HG03575 (cell line): Measurements from ENCODE around the gene UNC5C.

Experiments used
- ATAC-seq: cut with Tn5 transposase; IDR thresholded peaks from one replicate; pipeline ENCODE4 v1.9.1; 2021; ENCODE audit not compliant: unreplicated experiment, insufficient number of reproducible peaks, low FRiP score; ENCODE audit errors: extremely low read depth

The UNC5C gene

DNA sequence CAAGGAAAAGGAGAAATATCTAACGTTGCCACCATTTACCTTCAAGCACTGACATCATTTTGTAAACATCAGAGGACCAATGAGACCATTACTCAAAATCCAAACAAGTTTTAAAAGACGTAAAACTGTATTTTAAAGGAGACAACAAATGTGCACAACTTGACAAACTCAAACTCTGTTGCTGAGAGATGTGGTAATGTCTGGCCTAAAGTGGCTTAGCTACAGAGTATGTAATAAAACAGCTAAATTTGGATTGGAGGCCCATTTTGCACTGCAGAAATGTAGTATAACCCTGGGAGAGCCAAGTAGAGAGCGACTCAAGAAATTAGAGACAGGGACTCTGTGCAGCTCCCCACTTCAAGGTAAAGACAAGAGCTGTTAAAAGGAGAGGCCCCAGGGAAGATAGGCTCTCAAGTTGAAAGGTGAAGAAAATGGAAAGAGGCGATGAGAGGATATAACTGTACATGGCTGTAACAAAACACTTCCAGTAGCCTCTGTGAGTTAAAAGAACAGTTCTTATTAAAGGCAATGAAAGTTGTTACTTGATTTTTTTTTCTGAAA is 20.3 kb downstream of the UNC5C start:
- ATAC-seq: no peak

DNA sequence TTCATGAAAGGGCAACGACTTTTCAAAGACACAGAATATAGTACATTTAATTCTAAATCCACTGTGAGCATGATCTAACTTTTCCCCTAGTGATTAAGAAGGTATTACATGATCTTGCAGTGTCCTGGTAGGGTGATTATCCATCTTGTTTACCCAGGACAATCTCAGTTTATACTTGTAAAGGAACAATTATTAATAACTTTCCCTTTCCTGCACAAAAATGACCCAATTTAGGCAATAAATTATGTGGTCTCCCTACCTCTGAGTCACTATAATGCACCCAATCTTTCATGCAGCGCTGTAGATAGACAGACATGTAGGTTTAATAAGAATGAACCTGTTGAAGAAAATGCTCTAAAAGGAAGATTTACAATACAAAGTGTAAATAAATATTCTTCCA is 22.7 kb downstream of the UNC5C start:
- ATAC-seq: no peak

DNA sequence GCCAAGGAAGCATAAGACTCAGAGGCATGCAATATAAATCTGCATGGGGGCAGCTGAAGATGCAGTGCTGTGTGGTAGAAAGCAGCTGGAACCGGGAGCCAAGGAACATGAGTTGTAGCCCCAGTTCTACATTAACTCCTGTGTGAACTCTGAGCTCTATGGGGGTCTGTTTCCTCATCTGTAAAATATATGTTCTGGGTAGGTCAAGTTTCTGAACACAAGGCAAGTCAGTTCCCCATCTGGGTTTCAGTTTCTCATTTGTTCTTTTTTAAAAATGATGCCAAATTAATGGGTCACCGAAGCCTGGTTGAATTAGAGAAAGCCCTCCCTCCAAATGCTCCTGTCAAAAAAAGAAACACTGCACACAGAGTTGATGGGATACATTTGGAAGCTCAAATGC is 24.0 kb downstream of the UNC5C start:
- ATAC-seq: no peak

DNA sequence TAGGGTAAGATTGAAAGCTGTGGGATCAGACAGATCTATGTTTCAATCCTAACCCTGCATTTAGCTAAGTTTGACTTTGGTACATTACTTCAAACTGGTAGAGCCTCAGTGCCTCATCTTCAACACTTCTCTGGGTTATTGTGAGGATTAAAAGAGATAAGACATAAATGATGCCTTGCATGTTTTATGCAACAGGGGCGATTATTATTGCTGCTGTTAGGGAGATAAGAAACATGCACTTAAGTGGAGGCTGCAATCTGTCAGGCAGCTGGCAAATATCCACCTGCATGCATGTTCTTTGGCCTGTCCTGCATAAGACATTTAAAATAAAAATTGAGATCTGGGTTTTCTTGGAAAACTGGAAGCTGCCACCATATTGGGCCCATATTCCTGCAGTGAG is 24.6 kb downstream of the UNC5C start:
- no peak for ATAC-seq

DNA sequence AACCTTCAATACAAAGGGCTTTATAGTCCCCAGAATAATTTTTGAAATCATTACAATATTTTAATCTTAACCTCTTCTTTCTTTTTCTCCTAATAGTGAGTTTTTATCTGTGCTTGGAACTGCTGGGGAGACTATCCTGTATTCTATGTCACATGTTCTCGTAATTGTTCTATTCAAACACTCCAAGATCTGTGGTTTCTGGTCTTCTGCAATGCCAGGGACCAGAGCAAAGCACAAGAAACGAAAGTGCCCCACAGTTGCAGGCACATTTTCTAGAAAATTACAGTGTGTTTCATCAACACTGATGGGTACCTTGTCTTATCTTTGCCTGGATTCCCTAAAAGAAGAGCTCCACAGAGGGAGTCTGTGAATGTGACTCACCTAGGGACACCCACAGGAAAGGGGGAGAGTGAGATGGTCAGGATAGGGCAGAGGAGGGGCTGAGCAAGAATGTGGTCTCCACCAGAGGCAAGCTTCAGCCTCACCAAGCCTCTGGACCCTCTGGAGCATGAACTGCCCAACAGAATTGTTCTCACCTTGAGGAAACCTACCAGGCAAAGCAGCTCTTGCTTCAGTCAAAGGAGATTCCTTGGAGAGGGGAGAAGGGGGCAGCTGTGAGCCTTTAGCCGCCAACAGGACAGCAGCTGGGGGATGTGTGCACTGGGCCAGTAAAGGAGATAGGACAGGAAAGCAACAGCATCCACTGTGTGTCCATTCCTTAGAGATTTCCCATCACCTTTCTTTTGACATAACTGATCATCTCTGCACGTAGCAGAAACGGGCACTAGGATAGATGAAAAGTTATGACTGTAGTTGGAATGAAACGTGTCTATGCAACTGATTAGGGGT is 25.9 kb downstream of the UNC5C start:
- ATAC-seq: no peak

DNA sequence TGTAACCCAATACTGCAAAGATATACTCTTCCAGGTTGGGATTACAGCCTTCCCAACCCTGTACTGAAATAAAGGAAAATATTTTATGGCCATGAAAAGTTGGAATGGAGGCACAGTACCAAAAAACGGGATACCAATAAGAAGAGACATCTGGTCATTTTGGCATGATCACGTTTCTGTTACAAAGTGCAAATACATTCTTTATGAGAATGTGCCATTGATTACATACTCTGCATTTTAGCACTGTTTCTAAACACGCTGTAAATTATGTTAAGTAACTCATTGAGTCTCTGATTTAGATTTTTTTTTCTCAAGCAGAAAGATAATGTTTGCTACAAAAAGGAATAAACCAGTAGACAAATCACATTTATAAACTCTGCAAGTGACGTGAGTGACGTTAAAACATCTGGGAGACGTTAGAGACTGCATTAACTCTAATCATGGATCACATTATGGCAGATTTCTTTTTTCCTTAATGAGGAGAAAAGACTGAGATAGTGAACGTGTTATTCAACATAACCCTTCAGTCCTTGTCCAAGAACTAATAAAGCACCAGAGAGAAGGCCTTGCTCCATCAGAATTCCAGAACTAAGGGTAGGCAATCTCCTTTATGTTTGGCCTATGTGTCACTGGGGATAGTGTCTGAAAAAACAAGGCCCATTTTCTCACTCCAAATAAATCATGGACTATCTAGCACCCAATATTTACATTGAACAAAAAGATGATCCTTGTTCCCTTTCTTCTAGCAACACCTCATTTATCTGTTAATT is 31.0 kb downstream of the UNC5C start:
- no peak for ATAC-seq

DNA sequence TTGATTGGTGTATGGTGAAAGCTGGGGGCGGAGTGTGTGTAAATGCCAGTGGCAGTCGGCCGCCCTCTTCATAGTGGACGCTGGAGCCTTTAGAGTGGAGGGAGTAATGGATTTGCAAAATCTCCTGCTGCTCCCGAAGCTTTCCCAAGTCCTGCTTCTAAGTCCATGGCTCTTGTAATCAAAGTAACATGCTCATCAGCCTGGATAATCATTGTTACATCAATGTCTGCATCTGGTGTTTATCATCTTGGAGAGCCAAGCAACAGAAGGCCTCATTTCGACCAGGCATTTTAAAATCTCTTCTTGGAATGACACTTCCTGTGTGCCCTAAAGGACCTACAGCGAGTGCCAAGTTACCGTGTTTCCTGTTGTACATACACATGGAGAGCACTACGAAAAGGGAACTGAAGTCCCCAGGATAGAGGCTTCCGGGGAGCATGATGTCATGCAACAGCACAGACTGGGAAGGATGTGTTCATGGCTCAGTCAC is 32.2 kb downstream of the UNC5C start:
- no peak for ATAC-seq

DNA sequence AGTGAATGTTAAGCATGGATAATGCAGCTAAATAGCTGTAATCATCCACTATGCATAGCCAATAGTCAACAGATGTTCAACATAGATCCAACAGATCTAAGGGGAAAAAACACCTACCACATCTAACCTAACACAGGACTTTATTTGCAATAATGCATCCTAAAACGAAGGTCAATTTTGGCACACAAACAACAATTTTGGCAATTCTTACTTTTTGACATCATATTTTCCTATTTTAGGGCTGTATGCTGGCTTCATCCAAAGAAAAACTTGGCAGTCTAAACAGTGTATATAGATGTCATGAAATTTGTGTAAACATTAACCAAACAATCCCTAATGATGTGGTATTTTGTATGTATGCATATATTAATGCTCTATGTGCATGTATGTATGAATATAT is 33.2 kb downstream of the UNC5C start:
- ATAC-seq: no peak

DNA sequence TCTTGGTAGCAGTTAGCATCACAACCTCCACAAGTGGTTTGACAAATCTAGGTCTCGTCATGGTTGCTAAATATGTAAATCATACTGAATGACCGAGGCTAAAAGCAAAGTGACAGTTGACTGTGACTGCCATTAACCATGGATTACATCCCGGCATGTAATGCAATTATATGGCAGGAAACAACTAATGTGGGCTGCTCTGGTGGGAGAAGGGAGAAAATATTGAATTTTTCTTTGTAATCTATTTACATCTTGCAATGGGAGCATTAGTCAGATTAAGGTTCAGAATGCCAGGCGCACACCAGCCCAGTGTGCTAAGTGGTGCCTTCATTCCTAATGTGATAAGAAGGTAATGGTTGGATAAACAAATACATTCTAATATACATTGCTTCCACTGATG is 35.8 kb downstream of the UNC5C start:
- ATAC-seq: no peak

DNA sequence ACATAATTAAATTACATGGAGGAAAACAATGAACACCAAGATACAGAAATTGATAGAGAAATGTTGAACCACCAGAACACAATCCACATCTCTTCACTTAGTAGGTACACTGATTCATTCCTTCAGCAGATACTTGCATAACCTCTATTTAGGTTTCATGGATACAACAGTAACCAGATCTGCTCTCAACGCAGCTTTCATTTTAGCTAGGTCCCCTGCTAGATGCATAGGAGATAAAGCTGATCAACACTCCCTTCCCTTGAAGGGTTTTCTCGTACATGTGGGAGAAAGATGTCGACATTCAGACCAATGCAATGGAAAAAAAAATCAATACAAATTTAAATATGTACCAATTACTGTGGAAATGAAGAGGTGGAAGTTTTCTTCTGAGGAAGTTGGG is 37.3 kb downstream of the UNC5C start:
- ATAC-seq: no peak

DNA sequence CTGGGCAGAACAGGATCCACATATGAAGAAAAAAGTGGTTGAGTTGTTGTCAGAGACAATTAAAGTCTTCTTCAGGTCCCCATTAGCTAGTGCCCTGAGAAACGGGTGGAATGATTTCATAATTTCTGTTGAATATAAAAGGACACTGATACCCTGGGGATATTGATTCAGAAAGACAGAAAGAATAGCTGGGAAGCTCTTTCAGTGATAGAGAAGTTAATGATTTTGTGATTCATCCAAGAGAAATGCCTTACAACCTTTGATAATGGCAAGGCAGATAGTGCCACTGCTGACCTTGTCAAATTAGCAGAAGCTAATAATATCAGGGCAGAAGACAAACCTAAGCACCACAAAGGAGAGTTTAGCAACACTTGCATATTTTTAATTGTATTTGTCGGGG is 37.9 kb downstream of the UNC5C start:
- ATAC-seq: no peak

DNA sequence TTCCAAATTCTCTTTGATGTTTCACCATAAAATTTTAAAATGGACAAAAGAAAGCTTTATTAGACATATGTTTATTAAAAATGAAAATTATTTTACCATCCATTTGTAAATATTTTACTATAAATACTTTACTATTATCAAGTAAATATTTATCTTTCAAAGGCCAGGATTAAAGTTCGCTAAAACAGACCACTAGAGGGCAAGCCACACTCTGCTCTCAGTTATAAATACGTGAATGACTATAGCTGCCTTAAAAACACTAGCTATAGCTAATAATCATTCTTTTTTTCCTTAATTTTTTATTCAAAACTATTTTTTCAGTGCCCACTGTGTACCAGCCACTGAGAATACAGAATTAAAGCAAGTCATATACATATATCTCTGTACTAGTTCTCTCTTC is 38.6 kb downstream of the UNC5C start:
- no peak for ATAC-seq

DNA sequence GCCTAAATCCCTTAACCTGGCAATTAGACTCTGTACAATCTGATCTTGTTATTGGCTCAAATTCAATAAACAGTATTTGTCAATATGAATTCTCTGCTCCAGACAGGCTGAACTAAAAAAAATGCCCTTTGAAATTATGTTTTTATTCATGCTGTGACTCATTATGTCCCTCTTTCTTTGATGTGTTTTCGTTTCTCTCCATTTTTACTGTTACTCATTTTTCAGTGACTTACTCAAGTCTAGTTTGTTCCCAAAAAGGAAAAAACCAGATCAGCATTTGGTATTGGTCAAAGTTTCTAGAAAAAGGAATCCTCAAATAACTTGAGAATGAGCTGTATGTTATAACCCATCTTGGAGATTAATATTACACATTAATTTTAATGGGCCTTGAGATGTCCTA is 40.4 kb downstream of the UNC5C start:
- no peak for ATAC-seq

DNA sequence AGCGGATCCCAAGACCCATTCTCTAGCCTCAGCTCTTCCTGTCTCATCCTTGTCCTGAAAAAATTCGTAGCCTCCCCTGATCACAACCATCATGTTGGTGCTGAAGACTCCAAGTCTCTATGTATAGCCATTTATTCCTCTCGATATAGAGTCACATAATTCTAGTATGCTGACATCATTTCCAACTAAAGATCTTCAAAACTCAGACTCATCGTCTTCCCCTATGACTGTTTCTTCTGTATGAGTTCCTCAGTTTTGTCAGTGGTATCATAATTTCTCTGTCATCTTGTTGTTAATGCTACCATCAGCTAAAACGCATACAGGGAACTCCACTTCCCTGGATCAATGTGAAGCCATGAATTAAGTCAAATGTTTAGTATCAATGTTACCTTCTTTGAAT is 41.2 kb downstream of the UNC5C start:
- ATAC-seq: no peak

DNA sequence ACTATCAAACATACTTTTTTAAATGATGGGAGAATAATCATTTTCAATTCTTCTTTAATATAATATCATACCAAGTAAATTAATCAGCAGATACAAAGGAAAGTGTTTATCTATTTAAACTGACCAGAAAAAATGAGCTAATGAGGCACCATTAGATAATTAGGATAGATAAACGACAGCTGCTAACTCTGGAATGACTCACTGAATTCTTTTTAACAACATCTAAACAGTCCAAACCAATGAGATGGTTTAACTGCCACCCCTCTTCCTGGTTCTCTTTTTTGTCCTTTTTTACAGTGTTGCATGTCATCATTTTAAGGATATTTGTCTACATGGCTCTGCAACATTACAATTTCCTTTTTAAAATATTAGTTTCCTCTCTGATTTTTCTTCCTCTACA is 41.6 kb downstream of the UNC5C start:
- no peak for ATAC-seq

DNA sequence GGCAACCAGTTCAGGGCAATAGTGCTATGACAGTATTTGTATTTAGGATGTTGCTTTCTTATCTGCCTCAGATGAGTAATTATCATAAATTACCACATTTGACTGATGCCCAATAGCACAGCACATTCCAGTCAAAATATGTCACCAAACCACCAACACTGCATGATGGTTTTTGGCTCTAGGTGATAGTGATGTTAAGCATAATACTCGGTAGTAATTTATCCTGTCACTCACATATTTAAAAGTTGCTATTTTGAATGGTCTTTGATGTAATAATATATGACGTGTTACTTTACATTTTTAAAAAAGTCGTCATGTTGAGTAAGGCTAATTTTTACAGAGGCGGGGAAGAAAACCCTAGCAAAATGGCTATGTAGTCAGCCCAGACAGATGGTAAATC is 42.5 kb downstream of the UNC5C start:
- ATAC-seq: no peak

DNA sequence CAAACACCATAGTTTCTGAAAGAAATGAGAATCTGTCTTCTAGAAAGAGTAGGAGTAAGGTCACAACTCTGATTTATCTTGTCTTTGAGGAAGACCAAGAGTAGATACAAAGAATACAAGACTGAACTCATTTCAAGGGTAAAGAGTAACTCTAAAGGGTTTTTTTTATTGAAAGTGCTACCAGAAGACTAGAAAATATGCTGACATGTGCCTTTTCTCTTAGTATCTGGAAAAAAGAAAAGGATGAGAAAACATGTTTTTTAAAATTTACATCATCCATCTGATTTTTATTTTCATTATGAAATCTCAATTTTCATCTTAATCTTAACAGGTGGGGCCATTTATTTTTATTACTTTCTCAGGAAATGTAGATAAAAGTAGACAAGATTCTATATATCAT is 43.0 kb downstream of the UNC5C start:
- ATAC-seq: no peak

DNA sequence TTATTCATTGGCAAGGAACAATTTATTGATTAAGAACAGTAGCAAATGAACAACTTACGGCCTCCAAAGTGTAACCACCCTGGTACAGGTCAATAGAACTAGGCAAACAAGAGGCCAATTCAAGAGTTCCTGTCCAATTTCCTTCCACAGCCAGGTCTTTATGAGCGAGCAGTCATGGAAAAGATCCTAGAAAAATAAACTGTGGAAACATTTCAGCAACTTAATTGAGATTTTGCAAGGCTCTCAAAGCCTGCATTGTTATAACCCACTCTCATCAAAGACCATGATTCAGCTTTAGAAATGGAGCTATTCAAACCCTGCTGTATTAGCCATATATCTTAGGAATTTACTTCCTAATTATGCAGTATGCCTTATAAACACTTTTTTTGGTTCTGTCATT is 43.6 kb downstream of the UNC5C start:
- no peak for ATAC-seq

DNA sequence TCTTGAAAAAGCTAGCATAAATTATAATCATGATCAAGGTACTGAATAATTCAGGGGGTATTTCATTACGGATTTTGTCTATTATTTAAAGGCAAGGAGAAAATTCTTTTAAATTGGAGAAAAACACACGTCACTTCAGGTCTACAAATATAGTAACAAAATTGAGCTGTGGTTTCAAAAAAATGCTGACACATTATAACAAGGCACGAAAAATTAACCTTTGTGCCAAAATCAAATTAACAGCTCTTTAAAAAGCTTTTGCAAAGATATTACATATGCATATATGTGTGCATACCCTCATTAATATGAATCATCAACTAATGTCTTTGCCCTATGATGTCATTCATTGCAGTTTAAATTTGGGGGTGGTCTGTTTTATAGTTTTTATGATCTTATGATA is 44.3 kb downstream of the UNC5C start:
- no peak for ATAC-seq

DNA sequence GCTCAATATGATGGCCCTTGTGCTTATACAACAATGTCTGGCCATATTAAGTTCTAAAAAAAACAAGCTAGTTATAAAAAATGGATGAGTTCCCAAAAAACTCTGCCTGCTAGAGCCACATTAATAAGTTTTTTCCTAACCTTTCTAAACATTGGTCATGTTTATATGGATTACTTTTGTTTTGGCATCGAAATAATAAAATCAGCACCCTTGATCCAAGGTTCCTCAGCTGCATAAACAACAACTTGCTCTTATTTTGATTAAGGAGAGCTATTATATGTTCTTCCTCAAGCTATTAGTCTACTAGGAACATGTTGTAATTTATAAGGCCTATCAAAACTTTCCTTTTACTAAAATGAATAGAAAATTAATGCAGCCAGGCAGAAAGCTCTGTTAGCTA is 48.4 kb downstream of the UNC5C start:
- no peak for ATAC-seq
